Measurements from ENCODE around the gene HLCS. TPM values are rescaled to one million over a fixed set of nuclear protein-coding genes. Genes with fewer than 3 reads are reported as not detected.

Gene HLCS
- total RNA-seq, 6 donors from 2014 or later, result 15.3 to 34.6 (median 24.1) TPM

- H3K4me1 ChIP-seq, result peaks cover 0 to 7% (median 0%) of the 10 kb centered on the region in 4 donors
- no peak overlapping the region for H3K4me3 ChIP-seq
- no peaks in the 10 kb centered on the region for H3K36me3 ChIP-seq
- ATAC-seq (ENCODE audit: low FRiP score in 2 of 2), result no peak
- H3K27ac ChIP-seq, result no peak overlapping the region
- no peak for TF ChIP-seq EP300 (IDR thresholded peaks at IDR 0.05)
- no peaks in the 10 kb centered on the region for H3K9me3 ChIP-seq
- no peaks in the 10 kb centered on the region for H3K27me3 ChIP-seq
- peak in 1 of 2 donors; percentile 9 for DNase-seq
- 90 to 91% methylated on average over 18 of the region's 18 CpGs for WGBS, 2 donors
These were observed 237.0 kb downstream of the HLCS start for GRCh38 chr21:36729310-36729970.

- ATAC-seq (ENCODE audit: low FRiP score in 2 of 2), result no peak
- WGBS, 2 donors, result 89 to 91% methylated on average over 11 to 14 of the region's 14 CpGs
- no peak for TF ChIP-seq POLR2A (IDR thresholded peaks at IDR 0.05)
- TF ChIP-seq POLR2AphosphoS5 (IDR thresholded peaks at IDR 0.05), result no peak
- TF ChIP-seq EP300 (IDR thresholded peaks at IDR 0.05), result no peak
- TF ChIP-seq CTCF (IDR thresholded peaks at IDR 0.05), result no peak
- no peaks in the 10 kb centered on the region for H3K27me3 ChIP-seq
- H3K4me1 ChIP-seq, result peaks cover 0 to 7% (median 0%) of the 10 kb centered on the region in 4 donors
- no peaks in the 10 kb centered on the region for H3K9me3 ChIP-seq
- no peaks in the 10 kb centered on the region for H3K36me3 ChIP-seq
- peak in 1 of 2 donors; percentile 15 for DNase-seq
- H3K4me3 ChIP-seq, result no peak overlapping the region
- H3K27ac ChIP-seq, result no peak overlapping the region
These were observed 237.9 kb downstream of the HLCS start for GRCh38 chr21:36728371-36729111.

DNA sequence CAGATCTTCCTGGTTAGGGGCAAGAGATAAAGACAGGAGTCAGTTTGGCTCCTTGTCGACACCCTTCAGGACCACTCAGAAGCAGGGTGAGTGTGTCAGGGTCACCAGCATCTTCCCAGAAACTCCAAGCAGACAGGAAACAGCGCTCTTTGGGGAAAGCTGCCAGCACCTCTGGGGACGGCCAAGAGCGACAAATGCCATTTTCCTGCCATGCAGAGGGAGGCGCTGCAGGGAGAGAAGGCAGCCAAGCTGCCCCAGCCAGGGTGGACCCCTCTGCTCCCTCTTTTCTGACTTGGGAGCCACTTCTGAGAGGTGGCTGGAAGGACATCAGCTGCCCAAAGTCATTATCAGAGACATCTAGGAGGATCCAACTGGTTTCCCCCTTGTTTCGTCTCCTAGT is 238.6 kb downstream of the HLCS start:
- Histone ChIP-seq H3K4me3 (no peak overlapping the region), H3K27ac (no peak overlapping the region), H3K9me3 (no peaks in the 10 kb centered on the region), H3K27me3 (no peaks in the 10 kb centered on the region), H3K36me3 (no peaks in the 10 kb centered on the region), H3K4me1 (peaks cover 0 to 7% (median 0%) of the 10 kb centered on the region in 4 donors)
- peak in 1 of 2 donors; percentile 10 for DNase-seq
- no peak for TF ChIP-seq POLR2A (IDR thresholded peaks at IDR 0.05)
- TF ChIP-seq CTCF (IDR thresholded peaks at IDR 0.05), result no peak
- TF ChIP-seq EP300 (IDR thresholded peaks at IDR 0.05), result no peak
- TF ChIP-seq POLR2AphosphoS5 (IDR thresholded peaks at IDR 0.05), result no peak
- ATAC-seq (ENCODE audit: low FRiP score in 2 of 2), result no peak
- 86 to 88% methylated on average over 5 to 6 of the region's 6 CpGs for WGBS, 2 donors

- WGBS, 2 donors, result 93 to 99% methylated on average over 10 to 11 of the region's 12 CpGs
- H3K27me3 ChIP-seq, result no peaks in the 10 kb centered on the region
- H3K27ac ChIP-seq, result no peak overlapping the region
These were observed 240.6 kb downstream of the HLCS start for GRCh38 chr21:36725793-36726386.

More at GRCh38 chr21:36725793-36726386, 240.6 kb downstream of the HLCS start:
- Histone ChIP-seq H3K36me3 (no peaks in the 10 kb centered on the region), H3K4me3 (no peak overlapping the region), H3K4me1 (peaks cover 0 to 3% (median 0%) of the 10 kb centered on the region in 4 donors), H3K9me3 (no peaks in the 10 kb centered on the region)
- ATAC-seq (ENCODE audit: low FRiP score in 2 of 2) (no peak), DNase-seq (peak in 1 of 2 donors; percentile 16)
- TF ChIP-seq POLR2A (IDR thresholded peaks at IDR 0.05), result no peak
- TF ChIP-seq POLR2AphosphoS5 (IDR thresholded peaks at IDR 0.05), result no peak
- no peak for TF ChIP-seq CTCF (IDR thresholded peaks at IDR 0.05)
